Bronchial epithelial cell (primary cell): ENCODE data around the gene UBE2L5. TPM values are rescaled to one million over a fixed set of nuclear protein-coding genes. Genes with fewer than 3 reads are reported as not detected.

ENCODE experiments used
- DNase-seq: peaks from one replicate; pipeline ENCODE4 v3.0.0-alpha.2; 2010; ENCODE audit warnings: low read depth
- FAIRE-seq: peaks from 2 replicates; lab custom pipeline; 2011; peaks lifted over from hg19 to GRCh38; lab: Jason Lieb, UNC
- H3K27me3 ChIP-seq: 2 replicates; pipeline ENCODE4 v1.5.1; 2011; ENCODE audit warnings: low read length; ENCODE audit not compliant: control insufficient read depth, insufficient read depth
- H3K36me3 ChIP-seq: 2 replicates; pipeline ENCODE4 v1.5.1; 2011; ENCODE audit warnings: low read length; ENCODE audit not compliant: control insufficient read depth, insufficient read depth
- H3K4me3 ChIP-seq: 2 replicates; pipeline ENCODE4 v1.5.1; 2011; ENCODE audit warnings: mild to moderate bottlenecking, low read depth, low read length, control low read depth
- CTCF ChIP-seq: IDR thresholded peaks from 2 replicates; pipeline ENCODE4 v1.5.1; 2011; ENCODE audit warnings: mild to moderate bottlenecking, moderate library complexity, low read length, control low read depth, inconsistent platforms; ENCODE audit not compliant: insufficient read depth, severe bottlenecking
- total RNA-seq: library from RNA; depleted of rRNA; stranded (reverse); fragments of >200 nt; gene quantifications from 2 replicates; pipeline ENCODE4 v1.2.1, GENCODE V29; 2014

The UBE2L5 gene
- total RNA-seq, 1 donor from 2014 or later: not detected

GRCh38 chr13:30400376-30400775 is 21.9 kb upstream of the UBE2L5 start:
- TF ChIP-seq CTCF: no peak
- FAIRE-seq: no peak

DNA sequence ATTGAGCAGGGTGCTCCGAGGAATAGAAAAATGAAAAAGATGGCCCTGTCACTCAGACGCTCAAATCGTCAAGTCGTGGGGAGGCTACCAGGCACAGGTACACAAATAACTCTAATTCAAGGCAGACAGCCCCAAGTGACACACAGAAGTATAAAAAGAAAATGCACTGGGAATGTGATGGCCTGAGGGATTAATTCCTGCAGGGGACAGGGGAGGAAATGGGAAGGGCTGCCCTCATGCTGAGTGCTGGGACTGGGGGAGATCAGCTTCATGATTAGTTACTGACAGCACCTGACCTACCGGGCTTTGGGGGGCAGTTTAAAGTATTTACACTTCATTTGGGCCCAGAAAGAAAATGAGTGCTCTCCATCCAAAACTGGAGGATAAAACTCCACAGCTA is 20.9 kb upstream of the UBE2L5 start:
- H3K4me3 ChIP-seq: no peak overlapping the region
- no peak for DNase-seq
- no peaks in the 10 kb centered on the region for H3K27me3 ChIP-seq
- FAIRE-seq: no peak
- H3K36me3 ChIP-seq: no peaks in the 10 kb centered on the region
- no peak for TF ChIP-seq CTCF

More at GRCh38 chr13:30400376-30400775, 21.9 kb upstream of the UBE2L5 start:
- H3K4me3 ChIP-seq: no peak overlapping the region
- no peaks in the 10 kb centered on the region for H3K27me3 ChIP-seq
- DNase-seq: no peak
- no peaks in the 10 kb centered on the region for H3K36me3 ChIP-seq

DNA sequence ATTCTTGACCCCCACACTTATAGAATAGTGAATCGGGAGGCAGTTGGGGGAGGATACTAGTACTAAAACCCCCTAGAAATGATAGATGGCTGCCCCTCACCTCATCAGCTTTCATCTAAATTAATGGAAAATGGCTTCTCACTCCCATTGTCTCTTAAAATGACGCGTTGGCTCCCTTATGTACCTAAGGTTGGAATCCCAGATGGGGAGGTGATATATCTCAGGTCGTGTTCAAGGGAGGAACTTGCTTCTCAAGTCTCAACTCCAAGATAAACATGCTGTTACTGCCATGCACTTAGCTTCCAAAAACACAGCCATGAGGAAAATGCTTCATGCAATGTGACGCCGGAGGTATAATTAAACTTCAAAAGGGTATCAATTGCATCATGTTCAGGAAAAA is 18.8 kb upstream of the UBE2L5 start:
- TF ChIP-seq CTCF: no peak
- Histone ChIP-seq H3K36me3 (no peaks in the 10 kb centered on the region), H3K4me3 (no peak overlapping the region), H3K27me3 (no peaks in the 10 kb centered on the region)
- DNase-seq (no peak), FAIRE-seq (no peak)

GRCh38 chr13:30404207-30404606 is 18.1 kb upstream of the UBE2L5 start:
- no peak for TF ChIP-seq CTCF
- FAIRE-seq: no peak
- no peaks in the 10 kb centered on the region for H3K36me3 ChIP-seq
- DNase-seq: no peak
- H3K27me3 ChIP-seq: no peaks in the 10 kb centered on the region
- H3K4me3 ChIP-seq: no peak overlapping the region

GRCh38 chr13:30406779-30407416 is 15.4 kb upstream of the UBE2L5 start:
- FAIRE-seq: no peak
- DNase-seq: no peak
- Histone ChIP-seq H3K27me3 (no peaks in the 10 kb centered on the region), H3K36me3 (no peaks in the 10 kb centered on the region), H3K4me3 (no peak overlapping the region)
- no peak for TF ChIP-seq CTCF
